Left lung (tissue), 10 donors: ENCODE results near the gene PAPPA2. TPM values are rescaled to one million over a fixed set of nuclear protein-coding genes. Genes with fewer than 3 reads are reported as not detected.

Experiments
- ATAC-seq: fragments of 200-7000 bp; cut with Tn5 transposase; one replicate; pipeline ENCODE4 v1.9.1; 2020; ENCODE audit warnings: moderate library complexity
- DNase-seq, 4 donors: peaks; one replicate each; pipeline ENCODE4 v3.0.0-alpha.2; 2013 to 2020
- H3K27ac ChIP-seq, 2 donors: fragments of 200-600 bp; sonication (generic) in 1 of 2; one replicate each; pipeline versions ENCODE4 v1.5.0 to v1.8.0; 2020 to 2021
- H3K27me3 ChIP-seq, 2 donors: fragments of 200-600 bp; sonication (generic) in 1 of 2; one replicate each; pipeline versions ENCODE4 v1.5.0 to v1.8.0; 2020 to 2021
- H3K36me3 ChIP-seq, 2 donors: fragments of 200-600 bp; sonication (generic) in 1 of 2; one replicate each; pipeline versions ENCODE4 v1.5.0 to v1.8.0; 2020 to 2021
- H3K4me1 ChIP-seq, 2 donors: fragments of 200-600 bp; one replicate each; pipeline ENCODE4 v1.8.0; 2021
- H3K4me3 ChIP-seq, 2 donors: fragments of 200-600 bp; sonication (generic) in 1 of 2; one replicate each; pipeline versions ENCODE4 v1.5.0 to v1.8.0; 2020 to 2021; ENCODE audit warnings: mild to moderate bottlenecking in 1 of 2
- H3K9me3 ChIP-seq, 2 donors: fragments of 200-600 bp; sonication (generic) in 1 of 2; one replicate each; pipeline versions ENCODE4 v1.5.0 to v1.8.0; 2020 to 2021
- CTCF ChIP-seq, 2 donors: fragments of 200-600 bp; sonication (generic) in 1 of 2; IDR thresholded peaks; one replicate each; pipeline versions ENCODE4 v1.5.0 to v1.8.0; 2021; ENCODE audit warnings: antibody characterized with exemption in 2 of 2
- intact Hi-C, 2 donors: fragments of 100-400 bp; cut with DNase I; formaldehyde crosslinking; loops; one replicate each; pipeline versions ENCODE4 v1.11.2 to v1.14.2; 2022
- polyA plus RNA-seq, 6 donors: library from polyadenylated mRNA; unstranded; fragments of 120-200 nt; gene quantifications; one replicate each; pipeline ENCODE4 v1.2.1, GENCODE V29; 2013; ENCODE audit not compliant: insufficient read length in 6 of 6
- total RNA-seq, 2 donors: library from RNA; stranded (reverse); fragmentation: NEBNext Ultra II Directional; extraction: Animal tissue kit (Norgen Biotek cat#: 25700); gene quantifications; one replicate each; pipeline ENCODE4 v1.2.1, GENCODE V29; 2021
- donor health status: DM: no; HTN: yes; CAD: no.
- donor health status: DM: no; HTN: no; CAD: no.

The PAPPA2 gene
- total and polyA plus RNA-seq, 8 donors, result 0.09 to 0.68 (median 0.27) TPM

GRCh38 chr1:176765608-176766007 lies 302.6 kb downstream of the PAPPA2 start:
- no peaks in the 10 kb centered on the region for H3K9me3 ChIP-seq
- H3K4me1 ChIP-seq, result no peaks in the 10 kb centered on the region
- H3K27ac ChIP-seq, result no peak overlapping the region
- no peak for DNase-seq
- TF ChIP-seq CTCF (IDR thresholded peaks at IDR 0.05), result no peak
- no peak for ATAC-seq
- H3K36me3 ChIP-seq, result no peaks in the 10 kb centered on the region
- no peak overlapping the region for H3K4me3 ChIP-seq
- H3K27me3 ChIP-seq, result no peaks in the 10 kb centered on the region
- intact Hi-C loops, result no loop called here

- Histone ChIP-seq H3K4me1 (no peaks in the 10 kb centered on the region), H3K9me3 (no peaks in the 10 kb centered on the region), H3K27ac (no peak overlapping the region), H3K36me3 (no peaks in the 10 kb centered on the region), H3K4me3 (no peak overlapping the region), H3K27me3 (no peaks in the 10 kb centered on the region)
- no peak for TF ChIP-seq CTCF (IDR thresholded peaks at IDR 0.05)
- intact Hi-C loops, result no loop called here
- ATAC-seq (no peak), DNase-seq (no peak)
These were observed 303.8 kb downstream of the PAPPA2 start for GRCh38 chr1:176766779-176767178.

- Histone ChIP-seq H3K4me3 (no peak overlapping the region), H3K27me3 (no peaks in the 10 kb centered on the region), H3K9me3 (no peaks in the 10 kb centered on the region), H3K4me1 (no peaks in the 10 kb centered on the region), H3K27ac (no peak overlapping the region), H3K36me3 (no peaks in the 10 kb centered on the region)
- no peak for ATAC-seq
- no peak for DNase-seq
- no peak for TF ChIP-seq CTCF (IDR thresholded peaks at IDR 0.05)
- intact Hi-C loops, result no loop called here
These were observed 304.8 kb downstream of the PAPPA2 start for GRCh38 chr1:176767714-176768136.

DNA sequence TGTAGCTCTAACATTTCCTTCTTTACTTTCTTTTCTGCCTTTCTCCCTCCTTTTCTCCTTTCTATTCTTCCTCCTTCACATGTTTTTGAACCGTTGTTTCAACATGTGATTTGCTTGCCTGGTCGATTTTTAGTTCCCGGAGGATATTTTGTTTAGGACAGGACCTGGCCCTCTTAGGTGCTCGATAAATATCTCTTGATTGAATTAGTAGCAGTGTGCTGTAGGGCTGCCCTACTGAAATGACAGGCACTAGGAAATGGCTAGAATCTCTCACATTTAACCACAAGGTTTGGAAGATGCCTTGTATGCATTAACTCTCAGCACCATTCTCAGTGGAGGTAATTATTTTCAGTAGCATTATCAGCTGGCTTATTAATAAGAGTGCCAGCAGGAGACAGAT lies 305.6 kb downstream of the PAPPA2 start:
- H3K27me3 ChIP-seq, result no peaks in the 10 kb centered on the region
- no peak for ATAC-seq
- intact Hi-C loops, result no loop called here

DNA sequence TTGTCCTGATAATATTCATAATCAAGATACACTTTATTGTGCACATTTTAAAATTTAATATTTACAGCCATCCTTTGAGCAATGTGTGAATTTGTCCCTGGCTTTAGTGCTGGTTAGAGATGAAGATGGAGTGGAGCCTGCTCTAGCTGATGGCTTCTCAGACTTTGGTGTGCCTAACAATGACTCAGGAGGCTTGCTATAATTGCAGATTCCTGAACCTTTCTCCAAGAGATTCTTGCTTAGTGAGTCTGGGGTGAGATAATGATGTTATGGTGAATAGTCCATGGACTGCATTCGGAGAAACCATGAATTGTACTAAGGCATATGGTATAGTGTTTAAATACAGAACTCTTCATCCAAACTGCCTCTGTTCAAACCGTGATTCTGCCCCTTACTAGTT lies 307.1 kb downstream of the PAPPA2 start:
- no peak for TF ChIP-seq CTCF (IDR thresholded peaks at IDR 0.05)
- no peak overlapping the region for H3K4me3 ChIP-seq
- no peak for ATAC-seq
- no peaks in the 10 kb centered on the region for H3K4me1 ChIP-seq
- no peak for DNase-seq
- H3K27ac ChIP-seq, result no peak overlapping the region
- H3K27me3 ChIP-seq, result no peaks in the 10 kb centered on the region
- no peaks in the 10 kb centered on the region for H3K36me3 ChIP-seq
- intact Hi-C loops, result no loop called here
- no peaks in the 10 kb centered on the region for H3K9me3 ChIP-seq

More for the DNA sequence above, 305.6 kb downstream of the PAPPA2 start:
- TF ChIP-seq CTCF (IDR thresholded peaks at IDR 0.05), result no peak
- no peaks in the 10 kb centered on the region for H3K9me3 ChIP-seq
- DNase-seq, result no peak
- no peaks in the 10 kb centered on the region for H3K4me1 ChIP-seq
- H3K27ac ChIP-seq, result no peak overlapping the region
- H3K4me3 ChIP-seq, result no peak overlapping the region
- no peaks in the 10 kb centered on the region for H3K36me3 ChIP-seq
